NCI-H748 (cell line): ENCODE measurements around the gene JAML.
"Not testable (repeated sequence)": the region's sequence is repeated elsewhere in the genome, so short reads cannot be mapped to it uniquely, and the experiment has no call there.

ENCODE experiments used
- DNase-seq: peaks from one replicate; lab custom pipeline; 2025; ENCODE audit not compliant: unreplicated experiment; lab: John Stamatoyannopoulos, UW

The JAML gene

DNA sequence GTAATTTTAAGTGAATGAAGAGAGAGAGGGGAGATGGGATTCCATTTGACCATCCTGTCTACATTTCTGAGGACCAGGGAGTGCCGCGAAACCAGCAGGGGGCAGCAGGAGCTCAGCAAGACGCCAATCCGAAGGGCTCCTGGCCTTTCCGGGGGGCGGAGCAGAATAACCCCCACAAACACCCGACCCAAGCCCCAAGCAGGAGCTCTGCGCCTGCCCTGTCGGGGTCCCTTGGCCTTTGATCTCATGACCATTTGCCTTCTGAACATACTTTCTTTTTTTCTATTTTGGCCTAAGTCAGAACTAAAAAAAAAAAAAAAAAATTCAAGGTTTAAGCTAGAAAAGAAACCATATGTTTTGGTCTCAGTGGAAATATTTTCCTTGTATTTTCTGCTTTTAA is 26.4 kb downstream of the JAML start:
- DNase-seq, result peak; percentile 58

GRCh38 chr11:118194835-118195627 is 29.8 kb downstream of the JAML start:
- DNase-seq, result no peak

GRCh38 chr11:118193910-118194566 is 30.8 kb downstream of the JAML start:
- no peak for DNase-seq

- DNase-seq, result not testable (repeated sequence)
Measured at GRCh38 chr11:118192817-118193216, 32.0 kb downstream of the JAML start.

- not testable (repeated sequence) for DNase-seq
Measured at GRCh38 chr11:118190942-118191506, 33.8 kb downstream of the JAML start.

- DNase-seq, result no peak
Measured at GRCh38 chr11:118186346-118187107, 38.3 kb downstream of the JAML start.

- no peak for DNase-seq
Measured at GRCh38 chr11:118184784-118185579, 39.8 kb downstream of the JAML start.

DNA sequence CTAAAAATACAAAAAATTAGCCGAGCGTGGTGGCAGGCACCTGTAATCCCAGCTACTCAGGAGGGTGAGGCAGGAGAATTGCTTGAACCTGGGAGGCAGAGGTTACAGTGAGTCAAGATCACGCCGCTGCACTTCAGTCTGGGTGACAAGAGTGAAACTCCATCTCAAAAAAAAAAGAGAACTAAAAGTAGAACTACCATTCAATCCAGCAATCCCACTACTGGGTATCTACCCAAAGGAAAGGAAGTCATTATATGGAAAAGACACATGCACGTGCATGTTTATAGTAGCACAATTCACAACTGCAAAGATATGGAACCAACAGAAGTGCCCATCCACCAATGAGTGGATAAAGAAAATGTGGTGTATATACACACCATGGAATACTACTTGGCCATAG is 41.1 kb downstream of the JAML start:
- DNase-seq, result not testable (repeated sequence)

DNA sequence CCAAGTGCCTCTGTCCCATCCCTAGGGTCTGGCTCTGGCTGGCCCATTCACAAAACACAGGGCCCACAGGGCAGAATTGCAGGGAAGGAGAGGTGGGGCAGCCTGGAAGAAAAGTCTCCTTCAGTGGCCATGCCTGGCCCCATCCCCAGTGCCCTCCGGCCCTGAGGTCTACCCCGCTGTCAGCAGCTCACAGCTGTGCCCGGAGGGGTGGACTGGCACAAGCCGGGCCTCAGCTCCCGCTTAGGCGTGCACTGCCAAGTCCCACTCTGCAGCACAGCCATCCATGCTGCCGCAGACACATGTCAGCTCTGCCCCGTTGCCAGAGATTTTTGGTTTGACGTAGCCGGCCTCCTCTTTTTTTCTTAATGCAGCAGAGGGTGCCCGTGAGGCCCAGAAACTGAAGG is 44.5 kb downstream of the JAML start:
- DNase-seq, result no peak

- DNase-seq, result no peak
Measured at GRCh38 chr11:118176778-118177134, 48.1 kb downstream of the JAML start.

DNA sequence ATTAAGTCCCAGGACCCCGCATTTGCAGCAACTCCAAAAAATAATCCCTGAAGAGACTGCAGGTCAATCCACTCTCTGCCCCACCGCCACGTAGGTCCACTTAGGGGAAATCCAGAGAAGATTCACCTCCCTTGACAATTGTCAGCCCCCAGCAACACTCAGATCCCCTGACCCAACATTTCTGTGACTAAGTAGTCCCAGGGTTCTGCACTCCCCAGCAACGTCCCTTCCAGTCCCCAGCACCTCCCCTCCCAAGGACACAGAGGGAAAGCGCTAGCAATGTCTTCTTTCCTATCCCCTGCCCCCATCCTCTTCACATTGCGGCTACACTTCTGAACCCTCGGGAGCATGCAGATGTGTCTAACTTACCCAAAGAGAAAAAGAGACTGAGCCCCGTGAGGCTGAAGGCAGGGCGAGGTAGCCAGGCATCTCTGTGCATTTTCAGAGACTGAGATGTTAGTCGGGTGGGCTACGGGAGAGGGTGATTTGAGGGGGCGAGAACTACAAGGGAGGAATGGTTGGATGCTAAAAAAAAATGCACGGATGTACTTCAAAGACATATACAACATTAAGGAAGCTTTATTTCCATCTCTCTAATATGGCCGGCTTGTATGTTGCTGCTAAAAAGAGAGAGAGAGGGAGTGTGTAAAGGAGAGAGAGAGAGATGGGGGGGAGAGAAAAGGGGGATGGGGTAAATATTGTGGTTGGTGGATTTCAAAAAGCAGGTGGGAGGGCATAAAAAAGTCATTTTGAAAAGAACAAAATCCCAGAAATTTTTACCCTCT is 48.6 kb downstream of the JAML start, which contains the start of gene SCN2B:
Gene SCN2B, minus strand, starts transcription at position 647 of the 785 bp plus-strand sequence. Its CDS starts 208 bp downstream, at position 439.
- DNase-seq, result no peak

GRCh38 chr11:118175031-118175992 is 49.5 kb downstream of the JAML start:
- DNase-seq, result no peak

GRCh38 chr11:118174006-118174567 is 50.7 kb downstream of the JAML start:
- DNase-seq, result no peak

GRCh38 chr11:118172356-118172755 is 52.5 kb downstream of the JAML start:
- DNase-seq, result no peak

GRCh38 chr11:118171269-118172062 is 53.3 kb downstream of the JAML start:
- DNase-seq, result peak; percentile 52

DNA sequence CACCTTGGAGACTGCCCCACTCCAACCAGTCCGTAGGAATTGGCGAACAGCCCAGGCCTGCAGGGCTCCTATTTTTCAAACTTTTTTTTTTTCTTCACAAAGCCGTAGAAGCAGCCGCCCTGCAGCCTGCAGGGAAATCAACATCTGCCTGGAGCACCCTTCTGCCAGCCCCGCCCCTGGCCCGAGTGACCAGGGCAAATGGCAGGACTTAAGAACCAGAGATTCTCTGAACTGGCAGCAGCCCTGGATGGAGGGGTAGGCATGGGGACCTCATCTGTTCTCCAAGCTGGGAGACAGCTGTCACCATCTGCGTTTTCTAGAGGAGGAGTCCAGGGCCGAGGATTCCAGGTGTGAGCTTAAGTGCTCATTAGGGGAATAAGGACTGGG is 53.9 kb downstream of the JAML start:
- DNase-seq, result peak; percentile 11

DNA sequence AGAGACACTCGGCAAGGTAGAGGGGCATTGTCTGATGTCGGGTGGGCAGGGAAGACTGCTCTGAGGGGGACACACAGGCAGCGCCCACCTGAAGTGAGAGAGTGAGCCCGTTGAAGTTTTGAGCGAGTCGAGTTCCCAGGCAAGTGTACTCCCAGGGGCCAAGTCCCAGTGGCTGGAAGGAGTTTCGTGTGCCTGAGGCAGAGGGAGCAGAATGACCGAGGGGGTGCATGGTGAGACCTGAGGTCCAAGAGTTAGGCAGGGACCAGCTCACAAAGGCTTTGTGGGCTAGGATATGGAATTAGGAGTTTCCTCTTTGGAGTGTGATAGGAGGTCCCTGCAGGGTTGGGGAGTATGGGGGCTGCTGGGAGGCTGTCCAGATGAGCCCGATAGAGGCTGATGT is 54.6 kb downstream of the JAML start:
- no peak for DNase-seq
